T-helper 1 cell (primary cell): Measurements from ENCODE around the gene TMEM125.

Experiments
- DNase-seq, 5 donors: peaks; one replicate each; pipeline ENCODE4 v3.0.0-alpha.2; 2012 to 2020
- total RNA-seq, 4 donors: gene quantifications; one replicate each; lab custom pipeline; 2026; lab: John Stamatoyannopoulos, UW

TMEM125 gene
- 0 to 0.08 (median 0) reads per million in 4 donors for total RNA-seq

DNA sequence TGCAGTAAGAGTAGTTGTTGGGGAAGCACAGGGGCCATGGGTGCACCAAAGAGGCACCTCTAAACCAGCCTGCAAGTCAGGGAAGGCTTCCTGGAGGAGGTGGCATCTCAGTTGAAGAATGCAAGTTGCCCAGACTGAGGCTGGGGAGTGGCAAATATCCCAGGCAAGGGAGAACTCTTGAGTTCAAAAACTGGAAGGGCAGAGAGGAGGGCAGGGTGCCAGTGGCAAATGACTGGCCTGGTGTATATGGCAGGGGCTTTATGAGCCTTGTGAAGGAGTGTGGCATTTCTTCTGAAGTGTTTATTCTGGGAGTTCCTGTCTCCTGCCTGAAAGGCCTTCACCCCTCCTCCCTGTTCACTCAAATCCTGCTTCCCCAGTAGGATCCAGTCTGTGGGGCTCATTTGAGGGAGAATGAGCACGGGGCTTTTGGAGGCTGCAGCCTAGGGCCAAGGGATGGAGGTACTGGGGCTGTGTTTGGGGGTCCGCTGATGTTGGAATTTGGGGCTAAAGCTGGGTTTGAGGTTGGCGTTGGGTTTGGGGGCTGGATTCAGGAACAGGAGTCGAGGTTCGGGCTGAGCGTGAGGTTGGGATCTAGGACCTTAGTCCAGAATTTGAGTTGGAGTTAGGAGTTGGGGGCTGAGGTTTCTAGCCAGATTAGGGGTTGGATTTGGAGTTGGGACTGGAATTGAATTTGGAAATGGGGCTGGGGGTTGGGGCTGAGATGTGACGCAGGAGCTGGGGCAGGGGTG is at the start of gene TMEM125:
TMEM125 (plus strand) TSS at position 357 of the 749 bp plus-strand sequence. CDS start 2,740 bp downstream, outside the sequence.
- no peak for DNase-seq

DNA sequence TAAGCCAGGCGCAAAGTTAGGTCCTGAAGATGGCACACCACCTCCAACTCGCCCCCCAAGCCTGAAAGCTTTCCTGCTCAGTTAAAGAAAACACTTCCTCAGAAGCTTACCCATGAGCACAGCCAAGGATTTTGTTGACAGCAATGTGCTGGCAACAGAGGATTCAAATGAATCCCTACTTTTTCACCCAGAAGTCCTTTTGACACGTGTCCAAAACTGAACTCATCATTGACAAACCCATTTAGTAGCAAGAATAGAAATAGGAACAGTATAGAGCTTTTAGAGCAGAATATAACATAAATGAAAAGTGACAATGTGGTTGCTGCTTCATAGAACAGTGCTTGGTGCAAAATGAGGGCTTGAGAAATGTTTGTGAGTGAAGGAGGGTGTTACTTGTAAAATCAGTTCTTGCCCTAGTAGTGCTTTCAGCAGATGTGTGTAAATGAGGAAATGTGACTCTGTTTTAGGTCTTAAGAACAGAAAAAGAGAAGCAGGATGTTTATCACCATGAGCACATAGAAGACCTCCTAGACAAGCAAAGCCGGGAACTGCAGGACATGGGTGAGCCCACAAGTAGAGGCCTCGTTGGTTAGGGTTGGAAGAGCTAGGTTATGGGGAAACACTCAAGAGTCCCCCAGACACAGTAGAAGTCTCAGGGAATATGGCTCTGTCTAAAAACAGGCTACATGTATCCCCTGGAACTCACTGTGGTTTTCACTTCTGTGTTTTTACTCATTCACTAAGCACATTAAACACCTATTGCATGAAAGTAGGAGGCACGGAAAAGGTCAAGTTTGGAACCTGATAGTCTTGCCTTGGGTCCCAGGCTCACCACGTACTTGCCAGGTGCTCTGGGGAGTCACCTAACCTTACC is 48.6 kb upstream of the TMEM125 start:
- DNase-seq: no peak

DNA sequence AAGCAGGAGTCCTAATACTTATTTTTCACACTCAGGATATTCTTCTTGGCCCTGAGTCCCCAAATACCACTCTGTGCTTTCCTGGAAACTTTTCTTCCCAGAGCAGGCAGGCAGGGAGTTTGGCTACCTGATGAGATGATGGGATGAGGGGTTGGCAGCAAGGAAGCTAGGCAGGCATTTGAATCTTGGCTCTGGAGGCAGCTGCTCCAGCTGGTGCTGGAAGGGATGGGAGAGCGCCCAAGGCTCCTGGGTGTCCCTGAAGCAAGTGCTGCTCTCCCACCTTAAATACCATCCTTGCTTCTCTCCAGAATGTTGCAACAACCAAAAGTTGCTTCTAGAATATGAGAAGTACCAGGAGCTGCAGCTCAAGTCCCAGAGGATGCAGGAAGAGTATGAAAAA is 48.0 kb upstream of the TMEM125 start:
- no peak for DNase-seq

DNA sequence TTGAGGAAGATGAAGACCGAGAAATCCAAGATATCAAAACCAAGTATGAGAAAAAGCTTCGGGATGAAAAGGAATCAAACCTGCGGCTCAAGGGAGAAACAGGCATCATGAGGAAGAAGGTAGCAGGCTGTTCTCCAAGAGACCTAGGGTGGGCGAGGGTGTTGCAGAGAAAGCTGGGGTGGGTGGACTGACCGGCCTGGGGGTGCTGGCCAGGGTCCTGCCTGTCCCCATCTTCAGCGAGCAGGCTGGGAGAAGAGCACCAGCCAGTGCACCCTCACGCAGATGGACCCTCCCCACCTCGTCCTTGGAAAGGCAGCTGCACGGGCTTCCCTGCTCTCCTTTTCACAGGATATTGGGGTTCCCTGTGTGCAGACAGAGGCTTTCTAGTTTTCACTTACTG is 46.9 kb upstream of the TMEM125 start:
- no peak for DNase-seq

DNA sequence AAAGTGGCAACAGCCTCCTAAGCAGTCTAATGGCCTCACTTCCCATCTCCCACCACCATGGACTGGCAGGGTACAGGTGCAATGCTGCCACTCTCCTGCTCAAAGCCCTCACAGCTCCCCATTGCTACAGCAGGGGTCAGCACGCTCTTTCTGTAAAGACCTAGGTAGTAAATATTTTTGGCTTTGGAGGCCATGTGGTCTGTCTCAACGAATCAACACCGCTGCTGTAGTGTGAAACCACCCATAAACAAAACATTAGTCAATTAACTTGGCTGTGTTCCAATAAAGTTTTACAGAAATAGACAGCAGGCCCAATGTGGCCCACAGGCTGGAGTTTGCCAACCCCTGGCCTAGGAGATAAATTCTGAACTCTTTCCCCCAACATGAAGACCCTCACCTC is 44.6 kb upstream of the TMEM125 start:
- no peak for DNase-seq

DNA sequence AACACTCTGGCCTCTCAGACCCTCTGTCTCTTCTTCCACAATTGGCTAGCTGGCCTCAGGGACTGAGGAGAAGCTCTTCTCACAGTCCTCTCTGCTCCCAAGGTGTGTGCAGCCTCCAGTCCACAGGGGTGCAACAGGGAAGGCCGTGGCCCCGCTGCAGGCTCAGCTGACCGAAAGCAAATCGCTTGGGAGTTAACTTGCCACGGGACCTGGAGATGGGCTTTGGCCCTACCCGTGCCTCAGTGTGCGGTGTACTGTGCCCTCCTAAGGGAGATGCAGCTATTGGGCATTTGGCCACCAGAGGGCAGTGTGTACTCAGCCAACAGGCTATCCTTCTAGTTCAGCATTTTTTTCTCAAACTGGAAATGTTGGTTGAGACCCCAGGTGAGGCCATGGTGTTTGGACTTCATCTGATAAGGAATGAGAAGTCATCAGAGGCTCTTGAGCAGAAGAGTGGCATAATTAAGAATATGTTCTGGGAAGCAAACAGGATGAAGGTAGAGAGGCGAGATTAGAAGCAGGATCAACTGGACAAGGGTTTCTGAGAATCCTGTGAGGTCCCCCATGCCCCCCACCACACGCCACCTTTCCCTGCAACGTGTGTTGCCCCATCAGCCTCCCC is 42.5 kb upstream of the TMEM125 start:
- DNase-seq: peak; percentile 58 to 82 (median 69)

- no peak for DNase-seq
Observed at GRCh38 chr1:43229826-43230780, 39.7 kb upstream of the TMEM125 start.

GRCh38 chr1:43232074-43232473 is 37.7 kb upstream of the TMEM125 start:
- no peak for DNase-seq

- no peak for DNase-seq
Observed at GRCh38 chr1:43232482-43232881, 37.3 kb upstream of the TMEM125 start.

DNA sequence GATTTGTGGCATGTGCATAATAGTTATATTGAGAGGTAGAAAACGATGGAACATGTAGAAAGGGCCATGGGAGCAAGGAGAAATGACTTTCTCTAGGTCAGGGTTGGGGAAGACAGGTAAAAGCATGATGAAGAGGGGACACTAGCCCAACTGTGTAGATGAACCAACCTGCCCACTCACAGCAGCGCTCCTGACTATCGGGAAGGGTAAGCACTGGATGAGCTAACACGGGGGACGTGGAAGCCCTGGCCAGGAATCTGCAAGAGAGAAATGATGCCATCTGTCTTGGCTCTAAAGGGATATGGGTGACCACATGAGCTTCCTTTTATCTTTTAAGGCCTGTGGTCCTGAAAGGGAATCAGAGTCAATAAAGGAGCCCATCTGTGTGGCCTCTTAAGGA is 36.2 kb upstream of the TMEM125 start:
- no peak for DNase-seq

DNA sequence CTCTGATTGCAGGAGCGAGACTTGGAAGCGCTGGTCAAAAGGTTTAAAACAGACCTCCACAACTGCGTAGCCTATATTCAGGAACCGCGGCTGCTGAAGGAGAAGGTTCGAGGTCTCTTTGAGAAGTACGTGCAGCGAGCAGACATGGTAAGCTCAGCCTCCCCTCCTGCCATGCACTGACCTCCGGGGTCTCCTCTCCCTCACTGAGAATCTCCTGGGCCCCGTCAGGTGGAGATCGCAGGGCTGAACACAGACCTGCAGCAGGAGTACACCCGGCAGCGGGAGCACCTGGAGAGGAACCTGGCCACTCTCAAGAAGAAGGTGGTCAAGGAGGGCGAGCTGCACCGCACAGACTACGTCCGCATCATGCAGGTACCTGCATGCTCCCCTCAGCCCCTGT is 35.5 kb upstream of the TMEM125 start:
- DNase-seq: no peak

DNA sequence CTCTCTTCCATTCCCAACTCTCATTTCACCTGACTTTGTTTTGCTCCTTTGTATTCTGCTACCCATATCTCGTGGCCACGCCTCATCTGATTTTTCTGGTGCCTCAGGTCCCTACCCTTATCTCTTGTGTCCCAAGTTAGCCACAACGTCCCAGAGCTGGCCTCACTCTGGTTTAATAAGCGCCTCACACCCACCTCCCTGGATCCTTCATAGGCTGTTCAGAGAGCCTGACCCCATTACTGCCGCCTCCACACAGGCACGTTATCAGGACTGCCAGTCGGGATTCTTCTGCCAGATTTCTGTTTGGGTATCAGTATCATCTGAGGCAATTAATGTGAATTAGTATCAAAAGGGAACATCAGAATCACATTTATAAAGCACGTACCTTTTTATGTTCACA is 34.7 kb upstream of the TMEM125 start:
- DNase-seq: no peak

GRCh38 chr1:43235451-43236121 is 34.2 kb upstream of the TMEM125 start:
- no peak for DNase-seq

DNA sequence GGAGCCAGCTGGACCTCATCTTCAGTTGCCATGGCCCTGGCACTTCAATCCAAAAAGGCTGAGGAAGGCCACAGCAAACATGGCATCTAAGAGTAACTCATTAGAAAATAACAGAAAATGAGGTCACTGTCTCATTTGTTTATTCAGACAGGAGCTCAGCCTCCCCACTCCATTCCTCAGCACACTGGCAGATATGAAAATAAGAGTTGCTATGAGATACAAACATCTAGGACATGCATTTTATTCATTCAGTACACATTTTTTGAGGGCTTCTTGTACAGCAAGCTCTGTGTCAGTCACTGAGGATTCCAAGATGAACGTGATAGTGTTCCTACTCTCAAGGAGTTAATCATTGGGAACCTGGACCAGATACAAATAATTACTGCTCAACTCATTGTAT is 32.7 kb upstream of the TMEM125 start:
- no peak for DNase-seq

DNA sequence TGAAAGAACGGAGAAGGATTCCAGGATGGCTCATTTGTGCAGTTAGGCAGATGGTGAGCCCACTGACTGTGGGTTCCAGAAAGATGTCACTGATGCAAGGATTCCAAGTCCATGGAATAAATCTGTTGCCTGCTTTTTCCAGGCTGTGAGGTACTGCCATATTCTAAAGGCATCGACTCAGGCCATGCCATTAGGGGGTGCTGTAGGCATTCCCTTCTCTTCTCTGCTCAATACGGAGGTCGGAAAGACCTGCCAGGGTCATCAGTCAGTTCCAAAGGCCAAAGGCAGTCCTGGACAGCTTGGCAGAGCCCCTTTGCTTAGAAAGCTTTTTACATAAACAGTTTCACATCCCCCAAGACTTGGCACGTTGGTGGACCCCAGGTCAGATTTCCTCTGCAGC is 31.7 kb upstream of the TMEM125 start:
- DNase-seq: peak in 1 of 5 donors; percentile 40

DNA sequence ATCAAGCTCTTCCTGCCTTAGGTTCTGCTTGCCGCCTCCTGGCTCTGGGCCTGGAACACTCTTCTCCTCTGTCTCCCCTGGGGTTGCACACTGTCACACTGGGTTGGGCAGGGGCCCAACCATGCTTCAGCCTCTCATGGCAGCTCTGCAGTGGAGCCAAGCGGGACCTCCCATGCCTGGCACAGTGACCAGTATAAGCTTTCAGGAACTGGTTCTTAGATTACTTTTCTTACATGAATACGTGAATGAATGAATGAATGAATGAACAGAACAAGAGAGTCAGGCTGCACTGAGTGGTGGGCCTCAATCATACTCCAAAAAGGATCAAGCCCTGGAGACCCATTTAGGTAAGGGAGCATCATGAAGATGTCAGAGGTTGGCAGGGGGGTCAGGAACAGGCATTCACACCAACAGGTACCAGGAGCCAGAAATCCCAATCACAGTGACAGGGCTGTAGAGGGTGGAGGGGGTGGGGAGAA is 30.8 kb upstream of the TMEM125 start:
- DNase-seq: no peak

- DNase-seq: peak in 1 of 5 donors; percentile 12
Observed at GRCh38 chr1:43239484-43239883, 30.3 kb upstream of the TMEM125 start.

- DNase-seq: no peak
Observed at GRCh38 chr1:43241413-43241836, 28.4 kb upstream of the TMEM125 start.

DNA sequence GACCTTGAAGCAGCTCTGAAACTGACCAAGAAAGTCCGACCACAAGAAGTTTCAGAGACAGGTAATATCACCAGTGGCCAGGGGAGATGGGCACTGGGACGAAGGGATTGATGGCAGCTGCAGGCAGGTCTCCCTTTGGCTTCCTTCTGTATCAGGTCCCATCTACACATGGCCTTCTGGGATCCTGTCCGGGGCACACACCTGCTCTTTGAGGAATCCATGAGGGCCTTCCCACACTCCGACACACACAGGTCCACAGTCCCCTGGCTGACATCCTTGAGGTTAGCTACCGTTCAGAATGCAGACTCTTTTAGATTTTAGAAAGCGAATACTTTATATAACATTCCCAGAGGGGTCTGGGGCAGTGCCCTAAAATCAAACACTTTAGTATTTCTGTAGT is 26.5 kb upstream of the TMEM125 start:
- DNase-seq: no peak

- no peak for DNase-seq
Observed at GRCh38 chr1:43246466-43247213, 23.1 kb upstream of the TMEM125 start.
